GM12878 (cell line): ENCODE measurements around the gene C16orf74. TPM values are rescaled to one million over a fixed set of nuclear protein-coding genes. Genes with fewer than 3 reads are reported as not detected.

Source experiments
- ATF3 ChIP-seq: IDR thresholded peaks from 2 replicates; pipeline ENCODE4 v1.6.1; 2011; ENCODE audit warnings: low read depth, mild to moderate bottlenecking, low read length, moderate library complexity, borderline replicate concordance; ENCODE audit errors: extremely low read depth
- BRCA1 ChIP-seq: IDR thresholded peaks from 2 replicates; pipeline ENCODE4 v1.6.1; 2011; ENCODE audit warnings: low read depth, low read length, improper control_type of control experiment
- CEBPB ChIP-seq, 2 experiments: fragments of 150-350 bp in 1 of 2; IDR thresholded peaks; 2 replicates each; pipeline ENCODE4 v1.6.1; 2012 to 2014; ENCODE audit warnings: low read depth in 2 of 2, low read length in 2 of 2, borderline replicate concordance in 1 of 2, inconsistent platforms in 1 of 2
- CEBPZ ChIP-seq: fragments of 150-350 bp; IDR thresholded peaks from 2 replicates; pipeline ENCODE4 v1.6.1; 2016; ENCODE audit warnings: low read depth, low read length
- CUX1 ChIP-seq: IDR thresholded peaks from 2 replicates; pipeline ENCODE4 v1.6.1; 2012; ENCODE audit warnings: improper control_type of control experiment, low read depth, low read length; ENCODE audit not compliant: insufficient replicate concordance
- GATAD2B ChIP-seq: fragments of 450-650 bp; conservative IDR thresholded peaks from 2 replicates; pipeline ENCODE4 v1.6.1; 2017; ENCODE audit warnings: low read depth, mild to moderate bottlenecking, moderate library complexity
- LARP7 ChIP-seq: fragments of 450-650 bp; IDR thresholded peaks from 2 replicates; pipeline ENCODE4 v1.6.1; 2017; ENCODE audit warnings: mild to moderate bottlenecking
- PAX5 ChIP-seq: IDR thresholded peaks from 2 replicates; pipeline ENCODE4 v1.6.1; 2011; ENCODE audit warnings: low read depth, low read length, borderline replicate concordance
- PKNOX1 ChIP-seq: fragments of 450-650 bp; IDR thresholded peaks from 2 replicates; pipeline ENCODE4 v1.6.1; 2016; ENCODE audit warnings: mild to moderate bottlenecking
- PML ChIP-seq: IDR thresholded peaks from 2 replicates; pipeline ENCODE4 v1.6.1; 2012; ENCODE audit warnings: low read length, inconsistent platforms
- RCOR1 ChIP-seq: conservative IDR thresholded peaks from 2 replicates; pipeline ENCODE4 v1.6.1; 2012; ENCODE audit warnings: low read depth, low read length, improper control_type of control experiment
- REST ChIP-seq: IDR thresholded peaks from 2 replicates; pipeline ENCODE4 v1.6.1; 2012; ENCODE audit warnings: mild to moderate bottlenecking, low read depth, low read length
- SMAD5 ChIP-seq: IDR thresholded peaks from 2 replicates; pipeline ENCODE4 v1.6.1; 2016; ENCODE audit warnings: antibody characterized with exemption, low read depth
- SRF ChIP-seq, 2 experiments: IDR thresholded peaks; 2 replicates each; pipeline ENCODE4 v1.6.1; 2011; ENCODE audit warnings: low read depth in 2 of 2, low read length in 2 of 2, mild to moderate bottlenecking in 1 of 2, moderate library complexity in 1 of 2
- polyA plus RNA-seq, 11 experiments: library from polyadenylated mRNA; depleted of rRNA in 4 of 11; unstranded in 6 of 11; stranded (reverse) in 5 of 11; fragments of >200 nt; fragmentation: Nextera tagmentation in 4 of 11; fragmentation: Illumina TruSeq in 1 of 11; extraction: Ambion mirVana in 4 of 11; extraction: Trizol in 1 of 11; gene quantifications; 1 replicate in 1 of 11; 2 replicates in 10 of 11; pipeline versions ENCODE4 v1.2.1 to v1.2.3, GENCODE V29; 2011 to 2016; ENCODE audit warnings: inconsistent platforms in 2 of 11, missing spikeins in 2 of 11, low read depth in 1 of 11
- total RNA-seq, 4 experiments: library from RNA; depleted of rRNA in 3 of 4; stranded (reverse); fragments of >200 nt in 3 of 4; fragmentation: Illumina TruSeq in 1 of 4; extraction: Trizol in 1 of 4; gene quantifications; 2 replicates each; pipeline versions ENCODE4 v1.2.1 to v1.2.3, GENCODE V29; 2013 to 2021

Gene C16orf74
- total and polyA plus RNA-seq, 10 of the 15 experiments (the other 5 are each of a cell fraction or from before 2014, with no cell fraction given): 0.23 to 20.1 (median 6.8) TPM

- TF ChIP-seq PKNOX1 (no peak), RCOR1 (no peak), GATAD2B (peak; percentile 72), LARP7 (peak; percentile 80), ATF3 (no peak), SRF (IDR thresholded peaks at IDR 0.05; ENCODE audit: low read depth in 2 of 2, low read length in 2 of 2) (no peak), PAX5 (no peak), PML (no peak), SMAD5 (no peak), CUX1 (no peak), BRCA1 (no peak), CEBPB (IDR thresholded peaks at IDR 0.05; ENCODE audit: borderline replicate concordance in 1 of 2, low read depth in 2 of 2, low read length in 2 of 2) (no peak), REST (no peak), CEBPZ (peak; percentile 28; the same call in 1 of the 2 replicates)
Observed at GRCh38 chr16:85688586-85689284, 62.2 kb downstream of the C16orf74 start, which contains the start of gene GINS2 (continued).
